Panc1 (cell line): ENCODE measurements around the gene TCP11L2. TPM values are rescaled to one million over a fixed set of nuclear protein-coding genes. Genes with fewer than 3 reads are reported as not detected.

Source experiments
- ATAC-seq: fragments of 200-7000 bp; cut with Tn5 transposase; 2 replicates; pipeline ENCODE4 v1.9.1; 2020; ENCODE audit warnings: mild to moderate bottlenecking, moderate library complexity
- BruUV-seq: library from RNA; stranded (reverse); fragments of 400-500 nt; replicated peaks from 2 replicates; lab custom pipeline; 2021; lab: Mats Ljungman, UMichigan
- CTCF ChIA-PET: fragments of 300-600 bp; sonication (Branson Sonifier 250); formaldehyde crosslinking; loops from one replicate; lab custom pipeline; 2022; ENCODE audit warnings: antibody characterized with exemption; lab: Charles Lee
- POLR2A ChIA-PET: fragments of 300-600 bp; sonication (Branson Sonifier 250); formaldehyde crosslinking; loops from one replicate; lab custom pipeline; 2022; ENCODE audit warnings: antibody characterized with exemption; lab: Charles Lee
- DNase-seq: peaks from one replicate; pipeline ENCODE4 v3.0.0-alpha.2; 2010; ENCODE audit warnings: low read depth, low spot score
- H3K27ac ChIP-seq: 2 replicates; pipeline ENCODE4 v1.5.1; 2011; ENCODE audit warnings: mild to moderate bottlenecking, low read length, inconsistent platforms
- H3K27me3 ChIP-seq: fragments of 200-500 bp; sonication (Bioruptor generic); 2 replicates; pipeline ENCODE4 v1.6.0; 2014; ENCODE audit warnings: low read length, inconsistent platforms; ENCODE audit not compliant: control insufficient read depth, insufficient read depth
- H3K36me3 ChIP-seq: fragments of 200-500 bp; sonication (Bioruptor generic); 2 replicates; pipeline ENCODE4 v1.5.1; 2014; ENCODE audit warnings: inconsistent platforms, mild to moderate bottlenecking, low read length, moderate library complexity; ENCODE audit not compliant: control insufficient read depth, insufficient read depth
- H3K4me1 ChIP-seq: 2 replicates; pipeline ENCODE4 v1.5.1; 2011; ENCODE audit warnings: inconsistent platforms, mild to moderate bottlenecking, low read length, moderate library complexity; ENCODE audit not compliant: control insufficient read depth, insufficient read depth
- H3K4me3 ChIP-seq, 2 experiments: 2 replicates each; pipeline ENCODE4 v1.5.1; 2011 to 2012; ENCODE audit warnings: low read depth in 2 of 2, low read length in 2 of 2, mild to moderate bottlenecking in 2 of 2, inconsistent platforms in 1 of 2, moderate library complexity in 1 of 2
- H3K9me3 ChIP-seq: fragments of 200-500 bp; sonication (Bioruptor generic); 2 replicates; pipeline ENCODE4 v1.5.1; 2014; ENCODE audit warnings: low read depth, mild to moderate bottlenecking, inconsistent platforms, low read length, moderate library complexity; ENCODE audit not compliant: control insufficient read depth, insufficient read depth
- POLR2AphosphoS5 ChIP-seq: IDR thresholded peaks from 2 replicates; pipeline ENCODE4 v1.6.1; 2012; ENCODE audit warnings: mild to moderate bottlenecking, low read depth, low read length, moderate library complexity
- SIN3A ChIP-seq: IDR thresholded peaks from 2 replicates; pipeline ENCODE4 v1.6.1; 2012; ENCODE audit warnings: low read depth, mild to moderate bottlenecking, low read length, moderate library complexity, borderline replicate concordance; ENCODE audit not compliant: insufficient read depth
- TCF7L2 ChIP-seq: IDR thresholded peaks from 2 replicates; pipeline ENCODE4 v1.6.1; 2011; ENCODE audit warnings: mild to moderate bottlenecking, low read depth, low read length, inconsistent platforms
- in situ Hi-C: cut with HindIII; loops from 2 replicates; pipeline ENCODE4 v1.10.0; 2016; ENCODE audit warnings: low sequenced_read_pairs, low pct_unique_long_range_greater_than_20kb
- intact Hi-C: fragments of 100-400 bp; cut with micrococcal nuclease; formaldehyde crosslinking; loops from one replicate; pipeline ENCODE4 v1.10.0; 2022; ENCODE audit not compliant: unreplicated experiment
- total RNA-seq: library from RNA; stranded (reverse); gene quantifications from one replicate; pipeline ENCODE4 v1.2.1, GENCODE V29; 2021; ENCODE audit not compliant: unreplicated experiment
- TF ChIP-seq, protein P1 (sequence below): fragments of 450-650 bp; IDR thresholded peaks from 2 replicates; pipeline ENCODE4 v1.5.1; 2017; ENCODE audit warnings: mild to moderate bottlenecking
- TF ChIP-seq, protein P2 (sequence below), 2 experiments: IDR thresholded peaks; 2 replicates each; pipeline ENCODE4 v1.6.1; 2011 to 2012; ENCODE audit warnings: low read depth in 2 of 2, control low read depth in 1 of 2, low read length in 1 of 2, mild to moderate bottlenecking in 1 of 2, moderate library complexity in 1 of 2; ENCODE audit not compliant: insufficient read depth in 1 of 2

The TCP11L2 gene
- total RNA-seq, 1 experiment from 2014 or later = 3.5 TPM

DNA sequence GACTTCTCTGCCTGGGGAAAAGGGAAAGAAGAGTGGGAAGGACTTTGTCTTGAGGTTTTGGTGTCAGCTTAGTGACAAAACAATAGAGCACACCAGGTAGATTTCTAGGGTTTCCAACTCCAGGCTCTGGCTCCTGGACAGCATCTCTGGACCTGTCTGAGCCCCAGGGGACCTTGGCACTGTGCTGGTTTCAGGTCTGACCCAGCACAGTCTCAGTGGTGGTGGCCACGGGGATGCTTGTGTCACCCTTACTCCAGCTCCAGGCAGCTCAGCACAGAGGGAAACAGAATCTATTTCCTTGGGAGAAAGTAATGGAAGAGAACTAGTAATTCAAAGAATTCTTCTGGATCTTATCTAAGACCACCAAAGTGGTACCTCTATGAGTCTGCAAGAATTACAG lies 43.6 kb upstream of the TCP11L2 start:
- H3K36me3 ChIP-seq = no peaks in the 10 kb centered on the region
- in situ Hi-C loops = no loop called here
- no peaks in the 10 kb centered on the region for H3K27me3 ChIP-seq
- DNase-seq = no peak
- no peak for ATAC-seq
- no peak overlapping the region for H3K4me3 ChIP-seq
- ChIA-PET CTCF (no interaction called here), POLR2A (no interaction called here)
- no TSS peak for BruUV-seq
- H3K4me1 ChIP-seq = no peaks in the 10 kb centered on the region
- H3K9me3 ChIP-seq = no peaks in the 10 kb centered on the region
- intact Hi-C loops = no loop called here
- H3K27ac ChIP-seq = no peak overlapping the region
- TF ChIP-seq SIN3A = no peak
- TF ChIP-seq, protein P1, sequence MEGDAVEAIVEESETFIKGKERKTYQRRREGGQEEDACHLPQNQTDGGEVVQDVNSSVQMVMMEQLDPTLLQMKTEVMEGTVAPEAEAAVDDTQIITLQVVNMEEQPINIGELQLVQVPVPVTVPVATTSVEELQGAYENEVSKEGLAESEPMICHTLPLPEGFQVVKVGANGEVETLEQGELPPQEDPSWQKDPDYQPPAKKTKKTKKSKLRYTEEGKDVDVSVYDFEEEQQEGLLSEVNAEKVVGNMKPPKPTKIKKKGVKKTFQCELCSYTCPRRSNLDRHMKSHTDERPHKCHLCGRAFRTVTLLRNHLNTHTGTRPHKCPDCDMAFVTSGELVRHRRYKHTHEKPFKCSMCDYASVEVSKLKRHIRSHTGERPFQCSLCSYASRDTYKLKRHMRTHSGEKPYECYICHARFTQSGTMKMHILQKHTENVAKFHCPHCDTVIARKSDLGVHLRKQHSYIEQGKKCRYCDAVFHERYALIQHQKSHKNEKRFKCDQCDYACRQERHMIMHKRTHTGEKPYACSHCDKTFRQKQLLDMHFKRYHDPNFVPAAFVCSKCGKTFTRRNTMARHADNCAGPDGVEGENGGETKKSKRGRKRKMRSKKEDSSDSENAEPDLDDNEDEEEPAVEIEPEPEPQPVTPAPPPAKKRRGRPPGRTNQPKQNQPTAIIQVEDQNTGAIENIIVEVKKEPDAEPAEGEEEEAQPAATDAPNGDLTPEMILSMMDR = no peak
- TF ChIP-seq, protein P2, sequence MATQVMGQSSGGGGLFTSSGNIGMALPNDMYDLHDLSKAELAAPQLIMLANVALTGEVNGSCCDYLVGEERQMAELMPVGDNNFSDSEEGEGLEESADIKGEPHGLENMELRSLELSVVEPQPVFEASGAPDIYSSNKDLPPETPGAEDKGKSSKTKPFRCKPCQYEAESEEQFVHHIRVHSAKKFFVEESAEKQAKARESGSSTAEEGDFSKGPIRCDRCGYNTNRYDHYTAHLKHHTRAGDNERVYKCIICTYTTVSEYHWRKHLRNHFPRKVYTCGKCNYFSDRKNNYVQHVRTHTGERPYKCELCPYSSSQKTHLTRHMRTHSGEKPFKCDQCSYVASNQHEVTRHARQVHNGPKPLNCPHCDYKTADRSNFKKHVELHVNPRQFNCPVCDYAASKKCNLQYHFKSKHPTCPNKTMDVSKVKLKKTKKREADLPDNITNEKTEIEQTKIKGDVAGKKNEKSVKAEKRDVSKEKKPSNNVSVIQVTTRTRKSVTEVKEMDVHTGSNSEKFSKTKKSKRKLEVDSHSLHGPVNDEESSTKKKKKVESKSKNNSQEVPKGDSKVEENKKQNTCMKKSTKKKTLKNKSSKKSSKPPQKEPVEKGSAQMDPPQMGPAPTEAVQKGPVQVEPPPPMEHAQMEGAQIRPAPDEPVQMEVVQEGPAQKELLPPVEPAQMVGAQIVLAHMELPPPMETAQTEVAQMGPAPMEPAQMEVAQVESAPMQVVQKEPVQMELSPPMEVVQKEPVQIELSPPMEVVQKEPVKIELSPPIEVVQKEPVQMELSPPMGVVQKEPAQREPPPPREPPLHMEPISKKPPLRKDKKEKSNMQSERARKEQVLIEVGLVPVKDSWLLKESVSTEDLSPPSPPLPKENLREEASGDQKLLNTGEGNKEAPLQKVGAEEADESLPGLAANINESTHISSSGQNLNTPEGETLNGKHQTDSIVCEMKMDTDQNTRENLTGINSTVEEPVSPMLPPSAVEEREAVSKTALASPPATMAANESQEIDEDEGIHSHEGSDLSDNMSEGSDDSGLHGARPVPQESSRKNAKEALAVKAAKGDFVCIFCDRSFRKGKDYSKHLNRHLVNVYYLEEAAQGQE (IDR thresholded peaks at IDR 0.05; ENCODE audit: insufficient read depth in 1 of 2, low read depth in 2 of 2, low read length in 1 of 2) = no peak

DNA sequence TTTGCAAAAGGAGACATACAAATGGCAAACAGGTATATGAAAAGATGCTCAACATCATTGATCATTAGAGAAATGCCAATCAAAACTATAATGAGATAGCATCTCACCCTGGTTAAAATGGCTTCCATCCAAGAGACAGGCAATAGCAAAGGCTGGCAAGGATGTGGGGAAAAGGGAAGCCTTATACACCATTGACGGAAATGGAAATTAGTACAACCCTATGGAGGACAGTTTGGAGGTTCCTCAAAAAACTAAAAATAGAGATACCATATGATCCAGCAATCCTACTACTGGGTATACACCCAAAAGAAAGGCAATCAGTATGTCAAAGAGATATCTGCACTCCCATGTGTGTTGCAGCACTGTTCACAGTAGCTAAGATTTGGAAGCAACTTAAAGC lies 37.4 kb upstream of the TCP11L2 start:
- H3K4me1 ChIP-seq = no peaks in the 10 kb centered on the region
- no peaks in the 10 kb centered on the region for H3K27me3 ChIP-seq
- ChIA-PET CTCF (no interaction called here), POLR2A (no interaction called here)
- H3K27ac ChIP-seq = no peak overlapping the region
- no peaks in the 10 kb centered on the region for H3K9me3 ChIP-seq
- no peaks in the 10 kb centered on the region for H3K36me3 ChIP-seq
- intact Hi-C loops (no loop called here), in situ Hi-C loops (no loop called here)
- H3K4me3 ChIP-seq = no peak overlapping the region
- TF ChIP-seq, protein P1 = no peak
- no peak for TF ChIP-seq SIN3A
- TF ChIP-seq, protein P2 (IDR thresholded peaks at IDR 0.05; ENCODE audit: insufficient read depth in 1 of 2, low read depth in 2 of 2, low read length in 1 of 2) = no peak
- no peak for TF ChIP-seq TCF7L2
- TF ChIP-seq POLR2AphosphoS5 = no peak
- ATAC-seq (no peak), DNase-seq (no peak)
- BruUV-seq = no TSS peak
